ENCODE data around the gene SLC9A4.

The SLC9A4 gene

DNA sequence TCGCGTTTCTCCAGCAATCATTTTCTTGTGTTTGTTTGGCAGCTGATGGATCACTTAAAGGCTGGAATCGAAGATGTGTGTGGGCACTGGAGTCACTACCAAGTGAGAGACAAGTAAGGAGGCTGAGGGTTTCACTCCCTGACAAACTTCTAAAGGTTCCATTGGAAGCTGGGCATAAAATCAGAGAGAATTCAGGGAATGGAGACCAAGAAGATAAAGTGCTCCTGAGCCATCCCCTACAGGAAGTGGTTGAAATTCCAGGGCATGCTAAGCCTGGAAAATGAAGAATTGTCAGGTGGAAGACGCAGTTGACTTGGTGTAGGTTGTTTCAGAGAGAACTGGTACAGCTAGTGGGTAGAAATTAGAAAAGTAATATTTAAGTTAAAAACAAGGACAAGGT lies 39.1 kb downstream of the SLC9A4 start:
- no peak overlapping the region for H3K4me2 ChIP-seq
- no peak for TF ChIP-seq Cebpa-rat (IDR thresholded peaks at IDR 0.05)
- H3K9me3 ChIP-seq: peaks cover 3% of the 10 kb centered on the region; the same call in 1 of the 2 replicates
- H3K4me1 ChIP-seq: peaks cover 6% of the 10 kb centered on the region; the same call in 1 of the 2 replicates
- H3K27ac ChIP-seq: no peak overlapping the region
- H3K27me3 ChIP-seq: no peaks in the 10 kb centered on the region
- no peaks in the 10 kb centered on the region for H4K20me1 ChIP-seq
- no peaks in the 10 kb centered on the region for H3K36me3 ChIP-seq
- no peak overlapping the region for H3K9ac ChIP-seq
- H3K4me3 ChIP-seq: no peak overlapping the region

DNA sequence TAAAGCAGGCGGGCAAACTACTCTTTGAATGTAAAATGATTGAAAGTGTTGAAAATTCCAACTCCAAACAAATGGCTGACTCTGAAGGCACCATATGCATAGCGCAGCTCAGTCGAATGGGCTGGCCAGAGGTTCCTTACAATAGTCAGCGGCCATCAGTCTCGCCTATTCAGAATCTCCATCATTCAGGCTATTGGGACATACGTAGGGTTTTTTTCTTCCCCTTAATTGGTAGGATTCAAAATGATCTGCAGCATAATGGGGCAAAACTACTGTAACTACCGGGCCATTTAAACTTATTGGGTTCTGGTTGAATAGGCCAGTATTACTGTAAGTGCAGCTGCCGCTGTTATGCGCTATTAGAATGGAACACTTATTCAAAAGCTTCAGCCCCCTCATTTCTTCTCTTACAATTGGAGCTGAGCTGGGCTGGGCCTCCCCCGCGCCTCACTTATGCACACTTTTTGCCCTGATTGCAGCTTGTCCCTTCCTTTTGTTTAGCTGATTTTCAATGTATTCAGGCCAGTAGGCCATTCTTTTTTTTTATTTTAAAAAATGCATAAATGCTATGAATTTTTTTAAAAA lies 40.4 kb downstream of the SLC9A4 start:
- Histone ChIP-seq H3K4me3 (no peak overlapping the region), H3K9ac (no peak overlapping the region), H3K36me3 (no peaks in the 10 kb centered on the region), H3K4me2 (no peak overlapping the region), H3K27me3 (no peaks in the 10 kb centered on the region), H3K9me3 (peaks cover 3% of the 10 kb centered on the region; the same call in 1 of the 2 replicates), H3K4me1 (peaks cover 6% of the 10 kb centered on the region; the same call in 1 of the 2 replicates), H4K20me1 (no peaks in the 10 kb centered on the region), H3K27ac (no peak overlapping the region)
- TF ChIP-seq Cebpa-rat (IDR thresholded peaks at IDR 0.05): no peak

DNA sequence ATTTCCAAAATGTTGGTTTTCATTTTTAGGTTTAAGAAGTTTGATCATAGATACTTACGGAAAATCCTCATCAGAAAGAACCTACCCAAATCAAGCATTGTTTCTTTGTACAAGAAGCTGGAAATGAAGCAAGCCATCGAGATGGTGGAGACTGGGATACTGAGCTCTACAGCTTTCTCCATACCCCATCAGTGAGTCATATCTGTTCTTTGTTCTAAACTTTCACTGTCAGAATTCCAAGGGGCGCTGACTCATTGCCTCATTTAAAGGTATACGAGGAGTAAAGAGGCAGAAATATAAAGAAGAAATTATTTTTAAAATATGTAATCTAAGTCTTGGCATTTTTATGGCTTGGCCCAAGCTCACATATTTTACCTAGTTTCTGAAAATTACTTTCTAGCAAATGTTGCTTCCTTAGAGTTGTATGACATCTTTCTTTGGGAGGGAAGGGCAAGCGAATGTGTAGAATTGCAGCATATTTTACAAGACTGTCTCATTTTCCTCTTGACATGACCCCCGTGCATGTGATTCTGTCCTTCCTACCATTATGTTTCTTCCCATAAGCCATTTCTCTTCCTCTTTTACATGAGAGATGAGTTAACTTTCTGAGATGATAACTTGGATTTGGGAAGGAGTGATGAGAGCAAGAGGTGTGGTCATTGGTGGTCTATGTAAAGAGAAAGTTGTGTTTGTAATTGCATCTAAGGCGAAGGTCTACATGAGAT lies 41.2 kb downstream of the SLC9A4 start:
- Histone ChIP-seq H3K36me3 (no peaks in the 10 kb centered on the region), H3K9ac (no peak overlapping the region), H4K20me1 (no peaks in the 10 kb centered on the region), H3K4me1 (no peaks in the 10 kb centered on the region; the same call in 1 of the 2 replicates), H3K4me2 (no peak overlapping the region), H3K27me3 (no peaks in the 10 kb centered on the region), H3K9me3 (peaks cover under 1% of the 10 kb centered on the region; the same call in 1 of the 2 replicates), H3K27ac (no peak overlapping the region), H3K4me3 (no peak overlapping the region)
- TF ChIP-seq Cebpa-rat (IDR thresholded peaks at IDR 0.05): no peak

DNA sequence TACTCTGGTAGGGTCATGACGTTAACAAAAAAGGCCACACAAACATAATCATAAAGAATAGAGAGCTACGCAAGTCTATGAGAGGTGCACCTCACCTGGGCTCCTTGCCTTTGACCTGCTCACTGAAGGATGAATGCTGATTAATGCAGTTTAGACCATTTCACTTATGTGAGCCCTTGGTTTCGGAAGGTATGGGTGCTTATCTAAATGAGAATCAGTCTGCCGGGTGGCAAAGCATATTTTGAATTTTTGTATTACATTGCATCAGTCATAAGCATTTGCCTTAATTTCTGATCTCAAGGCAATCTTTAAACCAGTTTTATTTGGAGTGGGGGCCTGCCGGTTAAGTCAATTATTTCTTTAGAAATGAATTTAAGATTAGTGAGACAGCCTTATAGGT lies 42.8 kb downstream of the SLC9A4 start:
- Histone ChIP-seq H3K4me1 (no peaks in the 10 kb centered on the region), H3K36me3 (no peaks in the 10 kb centered on the region), H3K9me3 (no peaks in the 10 kb centered on the region), H3K27ac (no peak overlapping the region), H4K20me1 (no peaks in the 10 kb centered on the region), H3K27me3 (no peaks in the 10 kb centered on the region), H3K4me2 (no peak overlapping the region), H3K4me3 (no peak overlapping the region), H3K9ac (no peak overlapping the region)
- TF ChIP-seq Cebpa-rat (IDR thresholded peaks at IDR 0.05): no peak

DNA sequence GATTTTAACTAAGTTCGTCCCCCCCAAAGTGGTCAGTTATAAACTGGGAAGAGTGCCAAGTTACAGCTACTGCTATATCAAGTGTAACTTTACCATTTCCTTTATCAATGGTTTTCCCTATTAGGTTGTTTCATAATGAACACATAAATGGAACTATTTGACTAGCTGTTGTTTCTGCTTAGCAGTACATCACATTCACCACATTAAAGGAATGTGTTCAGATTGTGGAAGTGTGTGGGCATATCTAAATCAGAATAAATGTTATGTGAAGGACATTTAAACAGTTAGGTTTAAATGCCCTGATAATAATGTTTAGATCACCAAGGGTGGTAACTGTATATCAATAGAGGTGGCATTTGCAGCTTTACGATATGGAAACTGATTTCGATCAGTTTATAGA lies 45.1 kb downstream of the SLC9A4 start:
- no peak overlapping the region for H3K4me3 ChIP-seq
- H3K9ac ChIP-seq: no peak overlapping the region
- no peak overlapping the region for H3K27ac ChIP-seq
- H3K36me3 ChIP-seq: no peaks in the 10 kb centered on the region
- no peaks in the 10 kb centered on the region for H3K27me3 ChIP-seq
- no peak overlapping the region for H3K4me2 ChIP-seq
- no peak for TF ChIP-seq Cebpa-rat (IDR thresholded peaks at IDR 0.05)
- H4K20me1 ChIP-seq: no peaks in the 10 kb centered on the region
- H3K9me3 ChIP-seq: no peaks in the 10 kb centered on the region
- H3K4me1 ChIP-seq: peaks cover 4% of the 10 kb centered on the region; the same call in 1 of the 2 replicates

DNA sequence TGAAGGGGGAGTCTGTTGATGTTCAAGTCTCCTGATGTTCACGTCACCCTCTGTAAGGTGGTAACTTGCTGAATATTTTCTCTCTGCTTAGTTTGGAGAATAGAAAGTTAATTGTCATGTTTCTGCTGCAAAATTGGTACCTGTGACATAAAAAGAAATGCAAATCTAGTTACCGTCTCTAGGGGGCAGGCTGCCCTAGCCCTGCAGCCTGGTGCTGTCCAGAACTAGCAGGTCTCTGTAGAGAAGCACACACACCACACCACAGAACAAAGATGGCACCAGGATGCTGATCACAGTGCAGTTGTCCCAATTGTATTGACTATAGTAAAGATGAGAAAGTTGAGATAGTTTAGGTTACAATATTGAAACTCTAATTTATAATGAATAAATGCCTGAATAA lies 47.0 kb downstream of the SLC9A4 start:
- H3K27me3 ChIP-seq: no peaks in the 10 kb centered on the region
- H4K20me1 ChIP-seq: no peaks in the 10 kb centered on the region

DNA sequence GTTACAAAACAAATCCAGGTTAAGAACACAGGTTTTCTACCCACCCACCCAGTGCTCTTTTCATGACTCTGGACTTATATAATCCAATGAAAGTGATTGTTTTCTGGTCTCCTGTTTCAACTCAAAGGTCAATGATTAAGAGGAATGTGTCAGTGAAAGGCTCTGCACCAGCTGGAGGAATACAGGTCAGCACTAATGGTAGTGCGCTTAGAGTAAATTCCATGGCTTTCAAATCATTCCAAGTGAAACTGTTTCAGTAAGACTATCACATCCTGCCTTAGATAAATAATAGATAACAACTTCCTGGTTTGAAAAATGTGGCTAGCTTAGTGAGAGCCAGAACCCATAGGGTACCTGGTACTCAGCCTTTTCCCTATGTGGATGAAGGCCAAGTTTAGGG lies 47.8 kb downstream of the SLC9A4 start:
- no peaks in the 10 kb centered on the region for H3K36me3 ChIP-seq
- no peak overlapping the region for H3K9ac ChIP-seq
- H3K4me1 ChIP-seq: peaks cover 4% of the 10 kb centered on the region; the same call in 1 of the 2 replicates
- H3K4me3 ChIP-seq: no peak overlapping the region
- H3K9me3 ChIP-seq: no peaks in the 10 kb centered on the region
- no peak for TF ChIP-seq Cebpa-rat (IDR thresholded peaks at IDR 0.05)
- H3K4me2 ChIP-seq: no peak overlapping the region
- no peak overlapping the region for H3K27ac ChIP-seq
- no peaks in the 10 kb centered on the region for H4K20me1 ChIP-seq
- no peaks in the 10 kb centered on the region for H3K27me3 ChIP-seq

More for the DNA sequence above, 47.0 kb downstream of the SLC9A4 start:
- Histone ChIP-seq H3K4me1 (peaks cover 4% of the 10 kb centered on the region; the same call in 1 of the 2 replicates), H3K36me3 (no peaks in the 10 kb centered on the region), H3K9me3 (no peaks in the 10 kb centered on the region), H3K4me3 (no peak overlapping the region), H3K9ac (no peak overlapping the region), H3K4me2 (no peak overlapping the region), H3K27ac (no peak overlapping the region)
- TF ChIP-seq Cebpa-rat (IDR thresholded peaks at IDR 0.05): no peak

DNA sequence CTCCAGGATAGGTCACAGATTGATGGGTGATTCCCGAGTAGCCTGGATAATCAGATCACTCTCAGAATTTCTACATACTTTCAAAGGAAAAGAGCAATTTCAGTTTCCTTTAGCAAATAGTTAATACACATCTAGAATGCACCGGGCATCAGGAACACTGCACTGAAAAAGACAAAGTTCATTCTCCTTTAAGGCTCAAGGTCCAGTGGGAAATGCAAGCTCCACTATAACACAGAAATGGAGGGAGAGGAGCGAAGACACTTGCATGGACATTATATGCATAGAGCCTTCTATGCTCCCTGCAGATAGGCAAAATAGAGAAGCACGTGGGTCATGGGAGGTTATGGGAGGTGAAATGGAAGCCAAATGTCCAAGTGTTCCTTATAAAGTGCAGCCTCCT lies 49.1 kb downstream of the SLC9A4 start:
- no peak overlapping the region for H3K4me3 ChIP-seq
- no peaks in the 10 kb centered on the region for H3K27me3 ChIP-seq
- H3K9me3 ChIP-seq: no peaks in the 10 kb centered on the region
- no peaks in the 10 kb centered on the region for H3K36me3 ChIP-seq
- H4K20me1 ChIP-seq: no peaks in the 10 kb centered on the region
- H3K27ac ChIP-seq: no peak overlapping the region
- peaks cover 4% of the 10 kb centered on the region; the same call in 1 of the 2 replicates for H3K4me1 ChIP-seq
- no peak for TF ChIP-seq Cebpa-rat (IDR thresholded peaks at IDR 0.05)
- no peak overlapping the region for H3K9ac ChIP-seq
- no peak overlapping the region for H3K4me2 ChIP-seq

DNA sequence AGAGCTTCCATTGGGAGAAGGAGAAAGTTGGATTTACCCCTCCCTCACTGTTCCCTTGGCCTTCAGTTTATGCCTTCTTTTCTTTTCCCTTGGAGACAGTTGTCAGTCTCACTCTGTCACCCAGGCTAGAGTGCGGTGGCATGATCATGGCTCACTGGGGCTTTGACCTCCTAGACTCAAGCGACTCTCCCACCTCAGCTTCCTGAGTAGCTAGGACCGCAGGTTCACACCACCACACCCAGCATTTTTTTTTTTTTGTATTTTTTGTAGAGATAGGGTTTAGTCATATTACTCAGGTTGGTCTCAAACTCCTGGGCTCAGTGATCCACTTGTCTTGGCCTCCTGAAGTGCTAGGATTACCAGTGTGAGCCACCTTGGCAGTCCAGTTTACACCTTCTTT lies 49.9 kb downstream of the SLC9A4 start:
- Histone ChIP-seq H3K9ac (no peak overlapping the region), H3K4me3 (no peak overlapping the region), H3K9me3 (no peaks in the 10 kb centered on the region), H3K4me1 (peaks cover 4% of the 10 kb centered on the region; the same call in 1 of the 2 replicates), H4K20me1 (no peaks in the 10 kb centered on the region), H3K27me3 (no peaks in the 10 kb centered on the region), H3K27ac (no peak overlapping the region), H3K4me2 (no peak overlapping the region), H3K36me3 (no peaks in the 10 kb centered on the region)
- no peak for TF ChIP-seq Cebpa-rat (IDR thresholded peaks at IDR 0.05)

DNA sequence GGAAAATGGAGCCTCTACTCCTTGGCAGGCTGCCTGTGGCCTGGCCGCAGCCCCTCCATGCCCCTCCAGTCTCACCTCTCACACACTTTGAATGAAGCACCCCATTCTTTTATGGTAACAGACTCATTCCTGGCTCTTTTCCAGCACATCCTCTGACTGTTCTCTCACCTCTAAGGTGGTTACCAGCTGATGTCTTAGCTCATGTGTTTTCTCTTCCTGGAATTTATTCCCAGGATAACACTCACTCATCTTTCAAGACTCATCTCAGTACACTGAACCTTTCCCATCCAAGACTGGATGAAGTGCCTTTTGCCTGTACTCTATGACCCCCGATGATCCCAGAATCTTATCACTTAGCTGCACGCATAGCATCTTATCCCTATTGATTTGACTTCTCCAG lies 50.6 kb downstream of the SLC9A4 start:
- no peaks in the 10 kb centered on the region for H3K27me3 ChIP-seq
- peaks cover 5% of the 10 kb centered on the region; the same call in 1 of the 2 replicates for H3K4me1 ChIP-seq
- no peak overlapping the region for H3K4me2 ChIP-seq
- no peak for TF ChIP-seq Cebpa-rat (IDR thresholded peaks at IDR 0.05)
- H3K9me3 ChIP-seq: no peaks in the 10 kb centered on the region
- H3K9ac ChIP-seq: no peak overlapping the region
- no peaks in the 10 kb centered on the region for H4K20me1 ChIP-seq
- H3K4me3 ChIP-seq: no peak overlapping the region
- H3K27ac ChIP-seq: no peak overlapping the region
- H3K36me3 ChIP-seq: no peaks in the 10 kb centered on the region

Data from BLaER1 (cell line).